ENCODE measurements around the gene FHIP1B.

- no peak for TF ChIP-seq TAF1 (IDR thresholded peaks at IDR 0.05; ENCODE audit: borderline replicate concordance, insufficient read depth, low read length)
- no peak for TF ChIP-seq POLR2AphosphoS5 (IDR thresholded peaks at IDR 0.05; ENCODE audit: low read depth, low read length)
- no peak for TF ChIP-seq REST (IDR thresholded peaks at IDR 0.05; ENCODE audit: insufficient read depth in 1 of 2, low read depth in 2 of 2, low read length in 2 of 2)
- TF ChIP-seq SIN3A (IDR thresholded peaks at IDR 0.05; ENCODE audit: borderline replicate concordance, insufficient read depth, low read length): no peak
- TF ChIP-seq FOXP2 (optimal IDR thresholded peaks at IDR 0.05; ENCODE audit: borderline replicate concordance, extremely low read depth, extremely low read length, insufficient read depth): no peak
These were observed 59.0 kb downstream of the FHIP1B start for GRCh38 chr11:6175440-6175839.

Data from PFSK-1 (cell line).